SK-N-SH (cell line): ENCODE data around the gene PCDHB13. TPM values are rescaled to one million over a fixed set of nuclear protein-coding genes. Genes with fewer than 3 reads are reported as not detected.
"Not testable (repeated sequence)": the region's sequence is repeated elsewhere in the genome, so short reads cannot be mapped to it uniquely, and the experiment has no call there.

ENCODE experiments used
- CTCF ChIA-PET: fragments of 300-600, 350-600 bp; formaldehyde crosslinking; extraction: SDS; loops from one replicate; lab custom pipeline; 2021; lab: Yijun Ruan, JAX
- POLR2A ChIA-PET: fragments of 350-600 bp; sonication (Branson Sonifier 250); formaldehyde crosslinking; extraction: SDS; loops from one replicate; lab custom pipeline; 2020; ENCODE audit warnings: antibody characterized with exemption, inconsistent platforms; lab: Yijun Ruan, JAX
- DNase-seq: peaks from one replicate; pipeline ENCODE4 v3.0.0; 2012
- H2AFZ ChIP-seq: fragments of 200-600 bp; sonication (generic); 2 replicates; pipeline ENCODE4 v1.8.1; 2016; ENCODE audit warnings: antibody characterized with exemption, mild to moderate bottlenecking, low read depth
- H3F3A ChIP-seq: fragments of 200-600 bp; sonication (generic); replicated peaks from 2 replicates; pipeline ENCODE3; 2016; ENCODE audit warnings: antibody characterized with exemption, mild to moderate bottlenecking; ENCODE audit not compliant: insufficient read depth
- H3K27ac ChIP-seq, 2 experiments: fragments of 200-500 bp in 1 of 2; fragments of 200-600 bp in 1 of 2; sonication (Bioruptor generic) in 1 of 2; sonication (generic), shearing (Covaris generic) in 1 of 2; 2 replicates each; pipeline versions ENCODE4 v1.5.1 to v1.6.1; 2014 to 2016; ENCODE audit warnings: low read depth in 2 of 2, inconsistent platforms in 1 of 2, low read length in 1 of 2, mild to moderate bottlenecking in 1 of 2, mixed read lengths in 1 of 2
- H3K27me3 ChIP-seq: fragments of 200-600 bp; sonication (generic), shearing (Covaris generic); 2 replicates; pipeline ENCODE4 v1.6.1; 2016; ENCODE audit warnings: mixed run types; ENCODE audit not compliant: insufficient read depth
- H3K36me3 ChIP-seq, 2 experiments: fragments of 200-500 bp in 1 of 2; fragments of 200-600 bp in 1 of 2; sonication (Bioruptor generic) in 1 of 2; sonication (generic) in 1 of 2; replicated peaks in 1 of 2; 2 replicates each; pipeline versions ENCODE3 to v1.5.1; 2014 to 2016; ENCODE audit warnings: low read length in 1 of 2, mild to moderate bottlenecking in 1 of 2; ENCODE audit not compliant: insufficient read depth in 2 of 2, control insufficient read depth in 1 of 2
- H3K4me1 ChIP-seq, 2 experiments: fragments of 200-500 bp in 1 of 2; fragments of 200-600 bp in 1 of 2; sonication (Bioruptor generic) in 1 of 2; sonication (generic), shearing (Covaris generic) in 1 of 2; 2 replicates each; pipeline versions ENCODE4 v1.5.1 to v1.6.1; 2014 to 2016; ENCODE audit warnings: low read depth in 1 of 2, low read length in 1 of 2, mixed run types in 1 of 2; ENCODE audit not compliant: insufficient read depth in 2 of 2, control insufficient read depth in 1 of 2
- H3K4me2 ChIP-seq: fragments of 200-600 bp; sonication (generic), shearing (Covaris generic); 2 replicates; pipeline ENCODE4 v1.6.1; 2017; ENCODE audit warnings: mixed run types
- H3K4me3 ChIP-seq, 2 experiments: fragments of 200-500 bp in 1 of 2; fragments of 200-600 bp in 1 of 2; sonication (Bioruptor generic) in 1 of 2; sonication (generic), shearing (Covaris generic) in 1 of 2; 2 replicates each; pipeline versions ENCODE4 v1.5.1 to v1.8.1; 2014 to 2016; ENCODE audit warnings: low read depth in 2 of 2, inconsistent platforms in 1 of 2, low read length in 1 of 2, mild to moderate bottlenecking in 1 of 2, mixed read lengths in 1 of 2, moderate library complexity in 1 of 2
- H3K79me2 ChIP-seq: fragments of 200-600 bp; sonication (generic); 2 replicates; pipeline ENCODE4 v1.8.1; 2017; ENCODE audit warnings: mild to moderate bottlenecking; ENCODE audit not compliant: insufficient read depth
- H3K9ac ChIP-seq: fragments of 200-600 bp; sonication (generic); 2 replicates; pipeline ENCODE4 v1.6.1; 2017; ENCODE audit warnings: mixed run types
- H3K9me2 ChIP-seq: fragments of 200-600 bp; sonication (generic); 2 replicates; pipeline ENCODE4 v1.6.1; 2017; ENCODE audit warnings: mixed run types
- H3K9me3 ChIP-seq: fragments of 200-600 bp; sonication (generic); 2 replicates; pipeline ENCODE4 v1.6.1; 2017; ENCODE audit warnings: mixed run types, mild to moderate bottlenecking, moderate library complexity
- H4K20me1 ChIP-seq: fragments of 200-600 bp; sonication (generic); 2 replicates; pipeline ENCODE4 v1.6.1; 2017; ENCODE audit warnings: mild to moderate bottlenecking, mixed run types; ENCODE audit not compliant: insufficient read depth
- GABPA ChIP-seq: IDR thresholded peaks from 2 replicates; pipeline ENCODE4 v1.4.0; 2012; ENCODE audit warnings: low read depth, mild to moderate bottlenecking
- NFIC ChIP-seq: IDR thresholded peaks from 2 replicates; pipeline ENCODE4 v1.4.0; 2012; ENCODE audit warnings: borderline replicate concordance
- RAD21 ChIP-seq: IDR thresholded peaks from 2 replicates; pipeline ENCODE4 v1.6.1; 2012; ENCODE audit warnings: mild to moderate bottlenecking, low read length
- RXRA ChIP-seq: IDR thresholded peaks from 2 replicates; pipeline ENCODE4 v1.4.0; 2012; ENCODE audit warnings: low read depth, mild to moderate bottlenecking, borderline replicate concordance
- SMC3 ChIP-seq: IDR thresholded peaks from 2 replicates; pipeline ENCODE4 v1.6.1; 2012; ENCODE audit warnings: low read depth, low read length, improper control_type of control experiment
- WGBS: methylation state at CpG from one replicate; pipeline ENCODE4 v1.1.6; 2017; ENCODE audit warnings: low lambda C conversion rate; 5-methylcytosine and 5-hydroxymethylcytosine counted together
- polyA plus RNA-seq, 3 experiments: library from polyadenylated mRNA; depleted of rRNA; stranded (reverse); fragments of >200 nt; gene quantifications; 2 replicates each; pipeline ENCODE4 v1.2.3, GENCODE V29; 2012
- TF ChIP-seq, protein P1 (sequence below): fragments of 200-600 bp; sonication (generic); IDR thresholded peaks from 2 replicates; pipeline ENCODE4 v1.6.1; 2017; ENCODE audit warnings: antibody characterized with exemption, mild to moderate bottlenecking, moderate library complexity
- TF ChIP-seq, protein P2 (sequence below): IDR thresholded peaks from 2 replicates; pipeline ENCODE4; 2012
- TF ChIP-seq, protein P3 (sequence below): IDR thresholded peaks from 2 replicates; pipeline ENCODE4 v1.4.0; 2012; ENCODE audit warnings: low read depth, borderline replicate concordance

Gene PCDHB13
- polyA plus RNA-seq, 1 of the 3 experiments (the other 2 are of a cell fraction), result 0.85 TPM

DNA sequence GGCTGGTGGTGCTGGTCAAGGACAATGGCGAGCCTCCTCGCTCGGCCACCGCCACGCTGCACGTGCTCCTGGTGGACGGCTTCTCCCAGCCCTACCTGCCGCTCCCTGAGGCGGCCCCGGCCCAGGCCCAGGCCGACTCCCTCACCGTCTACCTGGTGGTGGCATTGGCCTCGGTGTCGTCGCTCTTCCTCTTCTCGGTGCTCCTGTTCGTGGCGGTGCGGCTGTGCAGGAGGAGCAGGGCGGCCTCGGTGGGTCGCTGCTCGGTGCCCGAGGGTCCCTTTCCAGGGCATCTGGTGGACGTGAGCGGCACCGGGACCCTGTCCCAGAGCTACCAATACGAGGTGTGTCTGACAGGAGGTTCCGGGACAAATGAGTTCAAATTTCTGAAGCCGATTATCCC, 11.7 kb downstream of the PCDHB13 start:
- H4K20me1 ChIP-seq, DNase-seq, H3K9me2 ChIP-seq, H3K79me2 ChIP-seq, H3K27ac ChIP-seq, H2AFZ ChIP-seq, H3K27me3 ChIP-seq, H3K36me3 ChIP-seq, H3K4me3 ChIP-seq, H3K9me3 ChIP-seq, H3K4me1 ChIP-seq, H3K4me2 ChIP-seq, H3K9ac ChIP-seq, POLR2A ChIA-PET, H3F3A ChIP-seq: not testable (repeated sequence)
- CTCF ChIA-PET, result interaction anchor here (1.0 to 2.7 kb wide), 5 partner anchors 75 to 367 kb away, joined by 3 to 12 read pairs (median 3); partner anchors contain the start of genes PCDHB4 and PCDHB6
- 86% methylated on average over 11 of the region's 30 CpGs for WGBS

DNA sequence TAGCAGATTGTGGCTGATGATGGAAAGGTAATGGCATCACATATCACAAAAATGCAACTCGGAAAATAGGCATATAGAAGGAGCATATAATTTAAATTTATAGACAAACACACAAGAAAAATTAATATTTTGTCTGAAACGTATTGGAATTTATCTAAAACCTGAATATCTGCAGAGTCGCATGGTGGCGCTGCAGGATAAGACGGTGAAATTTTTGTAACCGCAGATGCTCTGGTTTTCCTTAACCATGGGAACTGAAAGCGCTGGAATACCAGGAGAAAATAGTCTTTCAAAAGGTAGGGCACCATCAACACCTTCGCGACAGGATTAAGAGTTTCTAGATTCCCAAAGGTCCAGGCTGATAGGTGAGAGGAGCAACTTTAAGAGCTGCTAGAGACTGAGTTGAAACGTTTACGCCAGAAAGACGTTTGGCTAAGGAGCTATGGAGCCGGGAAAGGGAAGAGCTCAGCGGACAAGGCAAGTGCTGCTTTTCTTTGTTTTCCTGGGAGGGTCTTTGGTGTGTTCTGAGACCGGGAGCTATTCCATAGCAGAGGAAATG, 20.5 kb downstream of the PCDHB13 start:
- Histone ChIP-seq H3K27me3 (no peaks in the 10 kb centered on the region), H2AFZ (0 out of 2 replicates have a peak overlapping the region, but pooled peaks have one; percentile 15), H3K9ac (no peak overlapping the region), H3K4me1 (no peaks in the 10 kb centered on the region), H3K36me3 (peaks cover 0 to 6% of the 10 kb centered on the region in 2 experiments), H3F3A (peaks cover 3% of the 10 kb centered on the region), H3K4me2 (no peak overlapping the region), H3K4me3 (peak overlapping the region; percentile 11 to 33; a peak in 3 of 4 replicates), H4K20me1 (no peaks in the 10 kb centered on the region), H3K79me2 (no peaks in the 10 kb centered on the region), H3K9me2 (no peaks in the 10 kb centered on the region), H3K27ac (no peak overlapping the region), H3K9me3 (peaks cover 15% of the 10 kb centered on the region)
- no peak for DNase-seq
- TF ChIP-seq NFIC, result no peak
- TF ChIP-seq, protein P1, sequence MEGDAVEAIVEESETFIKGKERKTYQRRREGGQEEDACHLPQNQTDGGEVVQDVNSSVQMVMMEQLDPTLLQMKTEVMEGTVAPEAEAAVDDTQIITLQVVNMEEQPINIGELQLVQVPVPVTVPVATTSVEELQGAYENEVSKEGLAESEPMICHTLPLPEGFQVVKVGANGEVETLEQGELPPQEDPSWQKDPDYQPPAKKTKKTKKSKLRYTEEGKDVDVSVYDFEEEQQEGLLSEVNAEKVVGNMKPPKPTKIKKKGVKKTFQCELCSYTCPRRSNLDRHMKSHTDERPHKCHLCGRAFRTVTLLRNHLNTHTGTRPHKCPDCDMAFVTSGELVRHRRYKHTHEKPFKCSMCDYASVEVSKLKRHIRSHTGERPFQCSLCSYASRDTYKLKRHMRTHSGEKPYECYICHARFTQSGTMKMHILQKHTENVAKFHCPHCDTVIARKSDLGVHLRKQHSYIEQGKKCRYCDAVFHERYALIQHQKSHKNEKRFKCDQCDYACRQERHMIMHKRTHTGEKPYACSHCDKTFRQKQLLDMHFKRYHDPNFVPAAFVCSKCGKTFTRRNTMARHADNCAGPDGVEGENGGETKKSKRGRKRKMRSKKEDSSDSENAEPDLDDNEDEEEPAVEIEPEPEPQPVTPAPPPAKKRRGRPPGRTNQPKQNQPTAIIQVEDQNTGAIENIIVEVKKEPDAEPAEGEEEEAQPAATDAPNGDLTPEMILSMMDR, result peak; percentile 46
- no peak for TF ChIP-seq GABPA
- TF ChIP-seq RAD21, result peak; percentile 49
- TF ChIP-seq, protein P2, sequence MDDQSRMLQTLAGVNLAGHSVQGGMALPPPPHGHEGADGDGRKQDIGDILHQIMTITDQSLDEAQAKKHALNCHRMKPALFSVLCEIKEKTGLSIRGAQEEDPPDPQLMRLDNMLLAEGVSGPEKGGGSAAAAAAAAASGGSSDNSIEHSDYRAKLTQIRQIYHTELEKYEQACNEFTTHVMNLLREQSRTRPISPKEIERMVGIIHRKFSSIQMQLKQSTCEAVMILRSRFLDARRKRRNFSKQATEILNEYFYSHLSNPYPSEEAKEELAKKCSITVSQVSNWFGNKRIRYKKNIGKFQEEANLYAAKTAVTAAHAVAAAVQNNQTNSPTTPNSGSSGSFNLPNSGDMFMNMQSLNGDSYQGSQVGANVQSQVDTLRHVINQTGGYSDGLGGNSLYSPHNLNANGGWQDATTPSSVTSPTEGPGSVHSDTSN, result no peak
- no peak for TF ChIP-seq RXRA
- TF ChIP-seq, protein P3, sequence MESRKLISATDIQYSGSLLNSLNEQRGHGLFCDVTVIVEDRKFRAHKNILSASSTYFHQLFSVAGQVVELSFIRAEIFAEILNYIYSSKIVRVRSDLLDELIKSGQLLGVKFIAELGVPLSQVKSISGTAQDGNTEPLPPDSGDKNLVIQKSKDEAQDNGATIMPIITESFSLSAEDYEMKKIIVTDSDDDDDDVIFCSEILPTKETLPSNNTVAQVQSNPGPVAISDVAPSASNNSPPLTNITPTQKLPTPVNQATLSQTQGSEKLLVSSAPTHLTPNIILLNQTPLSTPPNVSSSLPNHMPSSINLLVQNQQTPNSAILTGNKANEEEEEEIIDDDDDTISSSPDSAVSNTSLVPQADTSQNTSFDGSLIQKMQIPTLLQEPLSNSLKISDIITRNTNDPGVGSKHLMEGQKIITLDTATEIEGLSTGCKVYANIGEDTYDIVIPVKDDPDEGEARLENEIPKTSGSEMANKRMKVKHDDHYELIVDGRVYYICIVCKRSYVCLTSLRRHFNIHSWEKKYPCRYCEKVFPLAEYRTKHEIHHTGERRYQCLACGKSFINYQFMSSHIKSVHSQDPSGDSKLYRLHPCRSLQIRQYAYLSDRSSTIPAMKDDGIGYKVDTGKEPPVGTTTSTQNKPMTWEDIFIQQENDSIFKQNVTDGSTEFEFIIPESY, result no peak
- no peak for TF ChIP-seq SMC3
- ChIA-PET POLR2A (interaction anchor here (1.0 kb wide), 1 partner anchor 11 kb away, joined by 3 read pairs; the partner anchor contains the start of gene PCDHB14), CTCF (interaction anchor here (0.6 to 2.8 kb wide), 15 partner anchors 10 to 330 kb away, joined by 3 to 21 read pairs (median 3); partner anchors contain the start of genes PCDHB11, PCDHB14, PCDHB16 and PCDHB3)
- 24% methylated on average over 15 of the region's 15 CpGs for WGBS

DNA sequence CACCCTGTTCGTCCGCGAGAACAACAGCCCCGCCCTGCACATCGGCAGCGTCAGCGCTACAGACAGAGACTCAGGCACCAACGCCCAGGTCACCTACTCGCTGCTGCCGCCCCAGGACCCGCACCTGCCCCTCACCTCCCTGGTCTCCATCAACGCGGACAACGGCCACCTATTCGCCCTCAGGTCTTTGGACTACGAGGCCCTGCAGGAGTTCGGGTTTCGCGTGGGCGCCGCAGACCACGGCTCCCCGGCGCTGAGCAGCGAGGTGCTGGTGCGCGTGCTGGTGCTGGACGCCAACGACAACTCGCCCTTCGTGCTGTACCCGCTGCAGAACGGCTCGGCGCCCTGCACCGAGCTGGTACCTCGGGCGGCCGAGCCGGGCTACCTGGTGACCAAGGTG, 22.2 kb downstream of the PCDHB13 start:
- WGBS, result 86% methylated on average over 38 of the region's 40 CpGs
- CTCF ChIA-PET, H3F3A ChIP-seq: not testable (repeated sequence)

More for the DNA sequence above, 22.2 kb downstream of the PCDHB13 start:
- H3K4me2 ChIP-seq, POLR2A ChIA-PET, H3K9me2 ChIP-seq, H3K36me3 ChIP-seq, H3K4me1 ChIP-seq, DNase-seq, H4K20me1 ChIP-seq, H3K9ac ChIP-seq, H3K27me3 ChIP-seq, H2AFZ ChIP-seq, H3K27ac ChIP-seq, H3K4me3 ChIP-seq, H3K79me2 ChIP-seq: not testable (repeated sequence)
- peaks cover 15% of the 10 kb centered on the region for H3K9me3 ChIP-seq
